Right lobe of liver (tissue), 4 donors: ENCODE results near the gene AGAP2.

Experiments used
- CTCF ChIP-seq, 4 donors: fragments of 200-600 bp in 3 of 4; fragments of 450-650 bp in 1 of 4; IDR thresholded peaks; one replicate each; pipeline versions ENCODE4 v1.5.1 to v1.8.0; 2016 to 2022; ENCODE audit warnings: antibody characterized with exemption in 4 of 4, mild to moderate bottlenecking in 2 of 4
- POLR2A ChIP-seq: fragments of 450-650 bp; IDR thresholded peaks from one replicate; pipeline ENCODE4 v1.6.1; 2017; ENCODE audit warnings: antibody characterized with exemption, mild to moderate bottlenecking
- donor health status: DM: no; HTN: no; CAD: no.
- donor health status: DM: no; HTN: no; CAD: no.
- donor health status: DM: no; HTN: yes; CAD: no.

GRCh38 chr12:57734591-57734990, 4.0 kb downstream of the AGAP2 start:
- no peak for TF ChIP-seq CTCF (IDR thresholded peaks at IDR 0.05)
- no peak for TF ChIP-seq POLR2A
